Neural cell (in vitro differentiated cells): ENCODE results near the gene APBB1IP. TPM values are rescaled to one million over a fixed set of nuclear protein-coding genes. Genes with fewer than 3 reads are reported as not detected.
A peak's percentile ranks its signal among the peaks of the same experiment; 100 is the strongest.

Experiments
- H2AFZ ChIP-seq: fragments of 200-600, 300-800 bp; sonication (generic), shearing (Covaris generic); 2 replicates; pipeline ENCODE4 v1.6.0; 2014; ENCODE audit warnings: low read depth, mild to moderate bottlenecking, antibody characterized with exemption, low read length, moderate library complexity
- H3F3A ChIP-seq: fragments of 200-600 bp; shearing (Covaris generic); 2 replicates; pipeline ENCODE4 v1.6.1; 2016; ENCODE audit warnings: mild to moderate bottlenecking, moderate library complexity, mixed read lengths, antibody characterized with exemption, low read length; ENCODE audit not compliant: insufficient read depth, poor library complexity, severe bottlenecking
- H3K27ac ChIP-seq: fragments of 200-600, 300-800 bp; sonication (generic), shearing (Covaris generic); 2 replicates; pipeline ENCODE4 v1.5.1; 2014; ENCODE audit warnings: mild to moderate bottlenecking, low read length, moderate library complexity
- H3K27me3 ChIP-seq: fragments of 300-800, 200-600 bp; sonication (generic), shearing (Covaris generic); 2 replicates; pipeline ENCODE4 v1.6.0; 2014; ENCODE audit warnings: mild to moderate bottlenecking, low read depth, low read length, moderate library complexity; ENCODE audit not compliant: insufficient read depth
- H3K36me3 ChIP-seq: fragments of 300-800, 200-600 bp; sonication (generic), shearing (Covaris generic); 2 replicates; pipeline ENCODE4 v1.5.1; 2014; ENCODE audit warnings: mild to moderate bottlenecking, antibody characterized with exemption, low read length, moderate library complexity; ENCODE audit not compliant: insufficient read depth
- H3K4me2 ChIP-seq: fragments of 300-800, 200-600 bp; sonication (generic), shearing (Covaris generic); 2 replicates; pipeline ENCODE4 v1.6.0; 2014; ENCODE audit warnings: mild to moderate bottlenecking, low read length
- H3K4me3 ChIP-seq: fragments of 300-800, 200-600 bp; sonication (generic), shearing (Covaris generic); 2 replicates; pipeline ENCODE4 v1.5.1; 2014; ENCODE audit warnings: mild to moderate bottlenecking, low read length, moderate library complexity
- H3K79me2 ChIP-seq: fragments of 200-600 bp; shearing (Covaris generic); replicated peaks from 2 replicates; pipeline ENCODE4 v1.6.0; 2014; ENCODE audit warnings: mild to moderate bottlenecking, low read length, moderate library complexity; ENCODE audit not compliant: insufficient read depth
- H3K9ac ChIP-seq: fragments of 300-800, 200-600 bp; sonication (generic), shearing (Covaris generic); 2 replicates; pipeline ENCODE4 v1.6.1; 2016; ENCODE audit warnings: mild to moderate bottlenecking, low read length, mixed read lengths
- H3K9me2 ChIP-seq: fragments of 200-600 bp; shearing (Covaris generic); 2 replicates; pipeline ENCODE4 v1.6.1; 2016; ENCODE audit warnings: mild to moderate bottlenecking, low read length, mixed read lengths; ENCODE audit not compliant: insufficient read depth
- H3K9me3 ChIP-seq: fragments of 200-600, 300-800 bp; sonication (generic), shearing (Covaris generic); 2 replicates; pipeline ENCODE4 v1.6.1; 2016; ENCODE audit warnings: mild to moderate bottlenecking, mixed run types, low read length, moderate library complexity, mixed read lengths
- H4K20me1 ChIP-seq: fragments of 200-600 bp; shearing (Covaris generic); 2 replicates; pipeline ENCODE4 v1.6.1; 2016; ENCODE audit warnings: mild to moderate bottlenecking, mixed run types; ENCODE audit not compliant: insufficient read depth
- EP300 ChIP-seq: fragments of 450-650 bp; conservative IDR thresholded peaks from 2 replicates; pipeline ENCODE4 v1.6.1; 2014; ENCODE audit warnings: antibody characterized with exemption, mild to moderate bottlenecking, moderate library complexity; ENCODE audit not compliant: poor library complexity, severe bottlenecking
- EZH2 ChIP-seq: fragments of 200-600, 300-800 bp; shearing (Covaris generic), sonication (generic); IDR thresholded peaks from 2 replicates; pipeline ENCODE4 v1.6.1; 2014; ENCODE audit warnings: antibody characterized with exemption, low read length, borderline replicate concordance, mild to moderate bottlenecking; ENCODE audit not compliant: insufficient read depth, poor library complexity, severe bottlenecking
- MXI1 ChIP-seq: fragments of 450-650 bp; conservative IDR thresholded peaks from 2 replicates; pipeline ENCODE4 v1.6.1; 2014; ENCODE audit warnings: antibody characterized with exemption, mild to moderate bottlenecking; ENCODE audit not compliant: poor library complexity, severe bottlenecking
- POLR2AphosphoS5 ChIP-seq: IDR thresholded peaks from 2 replicates; pipeline ENCODE4 v1.6.1; 2012
- RAD21 ChIP-seq: fragments of 450-650 bp; conservative IDR thresholded peaks from 2 replicates; pipeline ENCODE4 v1.6.1; 2014; ENCODE audit warnings: antibody characterized with exemption, mild to moderate bottlenecking, moderate library complexity
- SMC3 ChIP-seq: fragments of 450-650 bp; conservative IDR thresholded peaks from 2 replicates; pipeline ENCODE4 v1.6.1; 2014; ENCODE audit warnings: antibody characterized with exemption, mild to moderate bottlenecking, moderate library complexity; ENCODE audit not compliant: poor library complexity
- TAF1 ChIP-seq: IDR thresholded peaks from 2 replicates; pipeline ENCODE4 v1.6.1; 2012; ENCODE audit warnings: low read depth
- polyA minus RNA-seq: library from RNA; depleted of rRNA, polyadenylated mRNA; stranded (reverse); fragments of >200 nt; gene quantifications from 2 replicates; pipeline ENCODE4 v1.2.3, GENCODE V29; 2014
- polyA plus RNA-seq: library from polyadenylated mRNA; depleted of rRNA; stranded (reverse); fragments of >200 nt; gene quantifications from 2 replicates; pipeline ENCODE4 v1.2.3, GENCODE V29; 2014
- TF ChIP-seq, protein P1 (sequence below): IDR thresholded peaks from 2 replicates; pipeline ENCODE4 v1.6.1; 2012; ENCODE audit warnings: borderline replicate concordance
- TF ChIP-seq, protein P2 (sequence below): fragments of 450-650 bp; IDR thresholded peaks from 2 replicates; pipeline ENCODE4 v1.5.1; 2014; ENCODE audit warnings: antibody characterized with exemption, mild to moderate bottlenecking, moderate library complexity; ENCODE audit not compliant: poor library complexity, severe bottlenecking

Gene APBB1IP, protein sequence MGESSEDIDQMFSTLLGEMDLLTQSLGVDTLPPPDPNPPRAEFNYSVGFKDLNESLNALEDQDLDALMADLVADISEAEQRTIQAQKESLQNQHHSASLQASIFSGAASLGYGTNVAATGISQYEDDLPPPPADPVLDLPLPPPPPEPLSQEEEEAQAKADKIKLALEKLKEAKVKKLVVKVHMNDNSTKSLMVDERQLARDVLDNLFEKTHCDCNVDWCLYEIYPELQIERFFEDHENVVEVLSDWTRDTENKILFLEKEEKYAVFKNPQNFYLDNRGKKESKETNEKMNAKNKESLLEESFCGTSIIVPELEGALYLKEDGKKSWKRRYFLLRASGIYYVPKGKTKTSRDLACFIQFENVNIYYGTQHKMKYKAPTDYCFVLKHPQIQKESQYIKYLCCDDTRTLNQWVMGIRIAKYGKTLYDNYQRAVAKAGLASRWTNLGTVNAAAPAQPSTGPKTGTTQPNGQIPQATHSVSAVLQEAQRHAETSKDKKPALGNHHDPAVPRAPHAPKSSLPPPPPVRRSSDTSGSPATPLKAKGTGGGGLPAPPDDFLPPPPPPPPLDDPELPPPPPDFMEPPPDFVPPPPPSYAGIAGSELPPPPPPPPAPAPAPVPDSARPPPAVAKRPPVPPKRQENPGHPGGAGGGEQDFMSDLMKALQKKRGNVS
- not detected in 2 replicates for polyA plus RNA-seq
- polyA minus RNA-seq: not detected in 2 replicates

DNA sequence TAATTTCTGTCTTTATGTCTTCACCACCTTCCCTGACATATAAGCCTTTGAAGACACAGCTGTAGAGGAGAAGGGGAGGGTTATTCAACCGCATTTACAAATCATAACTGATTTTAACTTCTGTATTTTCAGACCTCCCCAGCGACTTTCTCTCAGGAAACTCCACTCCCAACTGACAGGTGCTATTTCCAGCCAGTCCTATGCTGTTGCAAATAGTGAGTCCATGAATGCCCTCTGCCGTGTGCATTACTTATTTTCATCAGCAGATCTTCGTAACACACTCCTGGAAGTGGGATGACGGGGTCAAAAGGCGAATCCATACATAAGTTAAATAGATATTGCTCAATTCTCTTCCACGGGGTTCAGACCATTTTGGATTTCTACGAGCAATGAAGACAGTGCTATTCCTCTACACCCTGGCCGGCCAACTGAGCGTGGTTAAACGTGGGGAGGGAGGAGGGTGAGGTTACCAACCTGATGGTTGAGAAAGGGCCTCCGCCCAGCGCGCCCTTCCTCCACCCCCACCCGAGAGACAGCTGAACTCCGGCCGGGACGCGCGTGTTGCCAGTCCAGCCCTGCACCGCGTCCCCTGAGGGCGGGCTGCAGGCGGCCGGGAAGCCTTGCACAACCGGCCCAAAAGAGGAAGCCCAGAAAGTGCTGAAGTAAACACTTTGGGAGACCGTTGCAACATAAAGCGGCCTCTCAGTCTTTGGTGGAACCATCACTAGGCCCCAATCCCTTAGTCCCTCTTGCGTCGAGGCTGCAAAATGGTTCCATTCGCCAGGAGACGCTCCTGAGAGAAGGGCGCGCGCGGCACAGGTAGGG lies at the start of gene APBB1IP:
Gene APBB1IP, plus strand, starts transcription at position 705 of the 825 bp plus-strand sequence. CDS start 53,986 bp downstream, outside the sequence.
- Histone ChIP-seq H3K27ac (no peak within 1 kb of the TSS), H3K9me2 (no peaks in the 10 kb centered on the region), H3F3A (no peaks in the 10 kb centered on the region), H3K4me2 (no peak within 1 kb of the TSS), H3K79me2 (no peaks in the 10 kb centered on the region), H3K9ac (no peak within 1 kb of the TSS), H4K20me1 (no peaks in the 10 kb centered on the region), H3K27me3 (peaks cover 17% of the 10 kb centered on the region), H3K9me3 (no peaks in the 10 kb centered on the region), H3K4me3 (peak within 1 kb of the TSS; percentile 15), H3K36me3 (no peaks in the 10 kb centered on the region), H2AFZ (no peak within 1 kb of the TSS)
- TF ChIP-seq MXI1: no peak
- no peak for TF ChIP-seq SMC3
- TF ChIP-seq, protein P1, sequence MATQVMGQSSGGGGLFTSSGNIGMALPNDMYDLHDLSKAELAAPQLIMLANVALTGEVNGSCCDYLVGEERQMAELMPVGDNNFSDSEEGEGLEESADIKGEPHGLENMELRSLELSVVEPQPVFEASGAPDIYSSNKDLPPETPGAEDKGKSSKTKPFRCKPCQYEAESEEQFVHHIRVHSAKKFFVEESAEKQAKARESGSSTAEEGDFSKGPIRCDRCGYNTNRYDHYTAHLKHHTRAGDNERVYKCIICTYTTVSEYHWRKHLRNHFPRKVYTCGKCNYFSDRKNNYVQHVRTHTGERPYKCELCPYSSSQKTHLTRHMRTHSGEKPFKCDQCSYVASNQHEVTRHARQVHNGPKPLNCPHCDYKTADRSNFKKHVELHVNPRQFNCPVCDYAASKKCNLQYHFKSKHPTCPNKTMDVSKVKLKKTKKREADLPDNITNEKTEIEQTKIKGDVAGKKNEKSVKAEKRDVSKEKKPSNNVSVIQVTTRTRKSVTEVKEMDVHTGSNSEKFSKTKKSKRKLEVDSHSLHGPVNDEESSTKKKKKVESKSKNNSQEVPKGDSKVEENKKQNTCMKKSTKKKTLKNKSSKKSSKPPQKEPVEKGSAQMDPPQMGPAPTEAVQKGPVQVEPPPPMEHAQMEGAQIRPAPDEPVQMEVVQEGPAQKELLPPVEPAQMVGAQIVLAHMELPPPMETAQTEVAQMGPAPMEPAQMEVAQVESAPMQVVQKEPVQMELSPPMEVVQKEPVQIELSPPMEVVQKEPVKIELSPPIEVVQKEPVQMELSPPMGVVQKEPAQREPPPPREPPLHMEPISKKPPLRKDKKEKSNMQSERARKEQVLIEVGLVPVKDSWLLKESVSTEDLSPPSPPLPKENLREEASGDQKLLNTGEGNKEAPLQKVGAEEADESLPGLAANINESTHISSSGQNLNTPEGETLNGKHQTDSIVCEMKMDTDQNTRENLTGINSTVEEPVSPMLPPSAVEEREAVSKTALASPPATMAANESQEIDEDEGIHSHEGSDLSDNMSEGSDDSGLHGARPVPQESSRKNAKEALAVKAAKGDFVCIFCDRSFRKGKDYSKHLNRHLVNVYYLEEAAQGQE: no peak
- TF ChIP-seq RAD21: no peak
- TF ChIP-seq, protein P2, sequence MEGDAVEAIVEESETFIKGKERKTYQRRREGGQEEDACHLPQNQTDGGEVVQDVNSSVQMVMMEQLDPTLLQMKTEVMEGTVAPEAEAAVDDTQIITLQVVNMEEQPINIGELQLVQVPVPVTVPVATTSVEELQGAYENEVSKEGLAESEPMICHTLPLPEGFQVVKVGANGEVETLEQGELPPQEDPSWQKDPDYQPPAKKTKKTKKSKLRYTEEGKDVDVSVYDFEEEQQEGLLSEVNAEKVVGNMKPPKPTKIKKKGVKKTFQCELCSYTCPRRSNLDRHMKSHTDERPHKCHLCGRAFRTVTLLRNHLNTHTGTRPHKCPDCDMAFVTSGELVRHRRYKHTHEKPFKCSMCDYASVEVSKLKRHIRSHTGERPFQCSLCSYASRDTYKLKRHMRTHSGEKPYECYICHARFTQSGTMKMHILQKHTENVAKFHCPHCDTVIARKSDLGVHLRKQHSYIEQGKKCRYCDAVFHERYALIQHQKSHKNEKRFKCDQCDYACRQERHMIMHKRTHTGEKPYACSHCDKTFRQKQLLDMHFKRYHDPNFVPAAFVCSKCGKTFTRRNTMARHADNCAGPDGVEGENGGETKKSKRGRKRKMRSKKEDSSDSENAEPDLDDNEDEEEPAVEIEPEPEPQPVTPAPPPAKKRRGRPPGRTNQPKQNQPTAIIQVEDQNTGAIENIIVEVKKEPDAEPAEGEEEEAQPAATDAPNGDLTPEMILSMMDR: no peak
- no peak for TF ChIP-seq TAF1
- TF ChIP-seq EZH2: no peak
- no peak for TF ChIP-seq POLR2AphosphoS5
- no peak for TF ChIP-seq EP300

DNA sequence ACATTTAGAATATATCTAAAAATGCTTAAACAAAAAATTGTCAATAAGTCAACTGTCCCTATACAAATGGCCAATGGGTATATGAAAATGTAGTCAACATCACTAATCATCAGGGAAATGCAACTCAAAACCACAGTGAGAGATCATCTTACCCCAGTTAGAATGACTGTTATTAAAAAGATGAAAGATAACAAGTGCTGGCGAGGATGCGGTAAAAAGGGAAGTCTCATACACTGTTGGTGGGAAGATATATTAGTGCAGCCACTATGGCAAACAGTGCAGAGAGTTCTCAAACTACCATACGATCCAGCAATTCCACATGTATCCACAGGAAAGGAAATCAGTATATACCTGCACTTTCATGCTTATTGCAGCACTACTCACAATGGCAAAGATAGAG lies 48.6 kb upstream of the APBB1IP start:
- Histone ChIP-seq H3K27me3 (no peaks in the 10 kb centered on the region), H3K9me3 (no peaks in the 10 kb centered on the region), H3K27ac (no peak overlapping the region), H3K9ac (no peak overlapping the region), H3K9me2 (no peaks in the 10 kb centered on the region), H3K4me2 (no peak overlapping the region), H3K4me3 (no peak overlapping the region), H3K79me2 (no peaks in the 10 kb centered on the region), H4K20me1 (no peaks in the 10 kb centered on the region), H3K36me3 (no peaks in the 10 kb centered on the region), H2AFZ (no peak overlapping the region), H3F3A (no peaks in the 10 kb centered on the region)
- no peak for TF ChIP-seq EP300
- TF ChIP-seq, protein P1: no peak
- no peak for TF ChIP-seq EZH2
- TF ChIP-seq, protein P2: no peak
- no peak for TF ChIP-seq RAD21
- TF ChIP-seq POLR2AphosphoS5: no peak
- no peak for TF ChIP-seq SMC3
- no peak for TF ChIP-seq TAF1
- TF ChIP-seq MXI1: no peak
